Nephron (organoid): ENCODE data around the gene P2RY8.
"Not testable (repeated sequence)": the region's sequence is repeated elsewhere in the genome, so short reads cannot be mapped to it uniquely, and the experiment has no call there.

Experiments
- H3K27ac Mint-ChIP-seq, 3 experiments: 2 replicates each; pipeline ENCODE4 v1.8.0; 2020; ENCODE audit warnings: mixed read lengths in 3 of 3, mild to moderate bottlenecking in 2 of 3, moderate library complexity in 1 of 3
- H3K27me3 Mint-ChIP-seq: 2 replicates; pipeline ENCODE4 v1.8.0; 2021; ENCODE audit warnings: low read depth, mild to moderate bottlenecking, moderate library complexity, mixed read lengths
- H3K36me3 Mint-ChIP-seq: 2 replicates; pipeline ENCODE4 v1.8.0; 2020; ENCODE audit warnings: low read depth, mixed read lengths
- H3K4me1 Mint-ChIP-seq: 2 replicates; pipeline ENCODE4 v1.8.0; 2020; ENCODE audit warnings: mixed read lengths
- H3K4me3 Mint-ChIP-seq, 3 experiments: 2 replicates each; pipeline ENCODE4 v1.8.0; 2020; ENCODE audit warnings: mild to moderate bottlenecking in 3 of 3, mixed read lengths in 3 of 3, moderate library complexity in 2 of 3
- H3K9me3 Mint-ChIP-seq: 2 replicates; pipeline ENCODE4 v1.8.0; 2020; ENCODE audit warnings: mixed read lengths
- CTCF ChIP-seq, 3 experiments: fragments of 200-600 bp; sonication (generic); IDR thresholded peaks; one replicate each; pipeline ENCODE4 v1.5.0; 2021; ENCODE audit warnings: antibody characterized with exemption in 3 of 3; ENCODE audit not compliant: unreplicated experiment in 3 of 3

P2RY8 gene

GRCh38 chrX:1558761-1559468 is 21.9 kb upstream of the P2RY8 start:
- no peak for TF ChIP-seq CTCF (IDR thresholded peaks at IDR 0.05; ENCODE audit: unreplicated experiment in 3 of 3)
- Mint-ChIP-seq H3K27me3 (peaks cover 8% of the 10 kb centered on the region), H3K27ac (no peak overlapping the region), H3K36me3 (no peaks in the 10 kb centered on the region), H3K9me3 (peaks cover 14% of the 10 kb centered on the region), H3K4me1 (no peaks in the 10 kb centered on the region), H3K4me3 (no peak overlapping the region)

GRCh38 chrX:1557442-1557841 is 20.5 kb upstream of the P2RY8 start:
- H3K27ac Mint-ChIP-seq, H3K36me3 Mint-ChIP-seq, H3K4me3 Mint-ChIP-seq, H3K4me1 Mint-ChIP-seq, H3K27me3 Mint-ChIP-seq: not testable (repeated sequence)
- peaks cover 15% of the 10 kb centered on the region for H3K9me3 Mint-ChIP-seq

GRCh38 chrX:1555370-1555769 is 18.4 kb upstream of the P2RY8 start:
- no peak overlapping the region for H3K27ac Mint-ChIP-seq
- H3K4me3 Mint-ChIP-seq: no peak overlapping the region

DNA sequence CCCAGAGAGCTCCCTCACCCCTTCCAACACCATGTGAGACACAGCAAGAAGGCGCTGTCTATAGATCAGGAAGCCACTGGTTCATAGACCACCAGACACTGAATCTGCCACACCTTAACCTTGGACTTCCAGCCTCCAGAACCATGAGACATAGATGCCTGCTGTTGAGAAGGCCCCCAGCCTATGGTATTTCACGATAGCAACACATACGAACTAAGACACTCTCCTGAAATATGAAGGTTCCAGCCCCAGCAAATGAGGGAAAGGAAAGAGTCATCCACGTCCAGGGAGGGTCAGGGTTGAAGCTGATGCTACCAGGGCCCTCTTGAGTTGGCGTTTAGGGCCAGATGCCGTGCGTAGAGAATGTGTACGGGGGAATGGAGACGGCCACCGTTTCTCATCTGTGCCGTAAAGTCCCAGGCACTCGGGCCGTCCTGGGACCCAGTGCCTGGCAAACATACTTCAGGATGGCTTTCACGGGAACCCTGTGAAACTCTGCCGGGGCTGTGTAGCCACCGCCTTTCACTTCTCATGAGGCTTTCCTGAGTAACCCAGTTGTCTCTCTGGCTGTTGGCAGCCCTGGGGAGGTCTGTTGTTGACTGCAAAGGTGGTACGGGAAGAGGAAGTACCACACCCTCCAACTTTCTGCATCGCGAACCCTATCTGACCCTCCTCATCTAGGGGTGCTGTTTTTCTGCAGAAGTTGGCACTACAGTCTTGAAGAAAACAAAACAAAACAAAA is 17.7 kb upstream of the P2RY8 start:
- no peak for TF ChIP-seq CTCF (IDR thresholded peaks at IDR 0.05; ENCODE audit: unreplicated experiment in 3 of 3)
- H3K36me3 Mint-ChIP-seq: no peaks in the 10 kb centered on the region
- no peaks in the 10 kb centered on the region for H3K4me1 Mint-ChIP-seq
- H3K4me3 Mint-ChIP-seq: no peak overlapping the region
- no peak overlapping the region for H3K27ac Mint-ChIP-seq
- peaks cover 13% of the 10 kb centered on the region for H3K27me3 Mint-ChIP-seq
- H3K9me3 Mint-ChIP-seq: peaks cover 18% of the 10 kb centered on the region

More at GRCh38 chrX:1555370-1555769, 18.4 kb upstream of the P2RY8 start:
- Mint-ChIP-seq H3K27me3 (peaks cover 13% of the 10 kb centered on the region), H3K4me1 (no peaks in the 10 kb centered on the region), H3K9me3 (peaks cover 18% of the 10 kb centered on the region), H3K36me3 (no peaks in the 10 kb centered on the region)
- TF ChIP-seq CTCF (IDR thresholded peaks at IDR 0.05; ENCODE audit: unreplicated experiment in 3 of 3): no peak

DNA sequence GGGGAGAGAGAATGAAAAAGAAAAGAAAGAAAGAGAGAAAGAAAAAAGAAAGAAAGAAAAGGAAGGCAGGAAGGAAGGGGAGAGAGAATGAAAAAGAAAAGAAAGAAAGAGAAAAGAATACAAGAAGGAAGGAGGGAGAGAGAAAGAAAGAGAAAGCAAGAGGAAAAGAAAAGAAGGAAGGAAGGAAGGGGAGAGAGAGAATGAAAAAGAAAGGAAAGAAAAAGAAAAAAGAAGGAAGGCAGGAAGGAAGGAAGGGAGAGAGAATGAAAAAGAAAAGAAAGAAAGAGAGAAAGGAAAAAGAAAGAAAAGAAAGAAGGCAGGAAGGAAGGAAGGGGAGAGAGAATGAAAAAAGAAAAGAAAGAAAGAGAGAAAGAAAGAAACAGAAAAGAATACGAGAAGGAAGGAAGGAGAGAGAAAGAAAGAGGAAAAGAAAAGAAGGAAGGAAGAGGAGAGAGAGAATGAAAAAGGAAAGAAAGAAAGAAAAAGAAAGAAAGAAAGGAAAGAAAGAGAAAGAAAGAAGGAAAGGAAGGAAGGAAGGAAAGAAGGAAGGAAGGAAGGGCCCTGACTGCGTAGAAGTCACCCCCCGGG is 15.1 kb upstream of the P2RY8 start:
- no peaks in the 10 kb centered on the region for H3K4me1 Mint-ChIP-seq
- H3K4me3 Mint-ChIP-seq: no peak overlapping the region
- peaks cover 18% of the 10 kb centered on the region for H3K9me3 Mint-ChIP-seq
- no peak overlapping the region for H3K27ac Mint-ChIP-seq
- no peaks in the 10 kb centered on the region for H3K36me3 Mint-ChIP-seq
- TF ChIP-seq CTCF (IDR thresholded peaks at IDR 0.05; ENCODE audit: unreplicated experiment in 3 of 3): no peak
- peaks cover 13% of the 10 kb centered on the region for H3K27me3 Mint-ChIP-seq

DNA sequence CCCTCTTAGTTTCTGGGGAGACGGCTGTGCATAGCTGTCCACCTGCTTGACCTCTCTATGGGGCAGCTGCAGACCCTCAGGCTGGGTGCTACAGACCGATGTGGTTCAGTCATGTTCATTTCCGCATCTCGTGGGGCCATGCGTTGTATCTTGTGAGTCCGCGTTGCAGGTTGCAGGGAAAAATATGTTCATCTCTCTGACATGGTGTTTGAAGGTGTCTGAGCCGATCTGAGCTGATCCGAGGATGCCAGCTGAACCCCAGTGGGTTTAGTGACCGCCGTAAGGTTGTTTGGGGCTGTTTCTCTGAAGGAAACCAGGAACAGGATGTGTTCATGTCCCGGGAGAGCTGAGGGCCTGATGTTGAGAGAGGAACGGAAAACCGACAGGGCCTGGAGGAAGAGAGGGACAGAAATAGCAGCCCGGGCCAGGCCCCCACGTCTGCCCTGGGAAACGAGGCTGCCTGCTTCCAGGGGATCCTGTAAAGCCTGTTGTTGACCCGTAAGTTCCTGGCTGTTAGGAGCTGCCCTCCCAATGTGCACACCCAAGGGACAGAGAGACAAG is 9.8 kb upstream of the P2RY8 start:
- no peak for TF ChIP-seq CTCF (IDR thresholded peaks at IDR 0.05; ENCODE audit: unreplicated experiment in 3 of 3)
- peaks cover 9% of the 10 kb centered on the region for H3K27me3 Mint-ChIP-seq
- H3K27ac Mint-ChIP-seq: no peak overlapping the region
- H3K4me3 Mint-ChIP-seq: no peak overlapping the region
- peaks cover 5% of the 10 kb centered on the region for H3K9me3 Mint-ChIP-seq
- no peaks in the 10 kb centered on the region for H3K4me1 Mint-ChIP-seq
- no peaks in the 10 kb centered on the region for H3K36me3 Mint-ChIP-seq
